ENCODE results near the gene RELB.

GRCh38 chr19:45050036-45050435 is 48.8 kb downstream of the RELB start:
- no peak for TF ChIP-seq TAF1 (IDR thresholded peaks at IDR 0.05; ENCODE audit: borderline replicate concordance, insufficient read depth, low read length)
- no peak for TF ChIP-seq REST (IDR thresholded peaks at IDR 0.05; ENCODE audit: insufficient read depth in 1 of 2, low read depth in 2 of 2, low read length in 2 of 2)
- TF ChIP-seq POLR2AphosphoS5 (IDR thresholded peaks at IDR 0.05; ENCODE audit: low read depth, low read length), result no peak
- no peak for TF ChIP-seq SIN3A (IDR thresholded peaks at IDR 0.05; ENCODE audit: borderline replicate concordance, insufficient read depth, low read length)
- no peak for TF ChIP-seq FOXP2 (optimal IDR thresholded peaks at IDR 0.05; ENCODE audit: borderline replicate concordance, extremely low read depth, extremely low read length, insufficient read depth)

Data from PFSK-1 (cell line).